ENCODE measurements around the gene GOT2.
"Not testable (repeated sequence)": the region's sequence is repeated elsewhere in the genome, so short reads cannot be mapped to it uniquely, and the experiment has no call there.

The GOT2 gene

GRCh38 chr16:58716468-58716867 is 17.6 kb downstream of the GOT2 start:
- DNase-seq: no peak

GRCh38 chr16:58713742-58714141 is 20.4 kb downstream of the GOT2 start:
- DNase-seq: no peak

GRCh38 chr16:58709333-58709732 is 24.8 kb downstream of the GOT2 start:
- DNase-seq: no peak

GRCh38 chr16:58699151-58699550 is 35.0 kb downstream of the GOT2 start:
- no peak for DNase-seq

- DNase-seq: no peak
These were observed 38.7 kb downstream of the GOT2 start for GRCh38 chr16:58695368-58695767.

GRCh38 chr16:58692450-58692849 is 41.7 kb downstream of the GOT2 start:
- DNase-seq: no peak

- not testable (repeated sequence) for DNase-seq
These were observed 47.0 kb downstream of the GOT2 start for GRCh38 chr16:58686985-58687706.

GRCh38 chr16:58685084-58685449 is 49.0 kb downstream of the GOT2 start:
- no peak for DNase-seq

GRCh38 chr16:58684354-58685083 is 49.6 kb downstream of the GOT2 start, which contains the start of gene SLC38A7:
TSS of gene SLC38A7 (minus strand) at chr16:58684770. CDS start at chr16:58680126, 4,644 bp downstream.
- peak; percentile 78 to 82 for DNase-seq

GRCh38 chr16:58684001-58684353 is 50.1 kb downstream of the GOT2 start:
- DNase-seq: no peak

GRCh38 chr16:58679763-58680162 is 54.4 kb downstream of the GOT2 start:
- DNase-seq: no peak

- no peak for DNase-seq
These were observed 55.4 kb downstream of the GOT2 start for GRCh38 chr16:58678716-58679115.

- DNase-seq: no peak
These were observed 55.8 kb downstream of the GOT2 start for GRCh38 chr16:58678269-58678668.

GRCh38 chr16:58670946-58671583 is 63.1 kb downstream of the GOT2 start:
- DNase-seq: no peak

- no peak for DNase-seq
These were observed 63.9 kb downstream of the GOT2 start for GRCh38 chr16:58670177-58670576.

- DNase-seq: no peak
These were observed 68.9 kb downstream of the GOT2 start for GRCh38 chr16:58665200-58665599.

GRCh38 chr16:58661199-58661830 is 72.8 kb downstream of the GOT2 start:
- no peak for DNase-seq

- DNase-seq: not testable (repeated sequence)
These were observed 74.2 kb downstream of the GOT2 start for GRCh38 chr16:58659911-58660310.

- DNase-seq: no peak
These were observed 75.3 kb downstream of the GOT2 start for GRCh38 chr16:58658796-58659211.

Measured in stimulated activated CD4-positive, alpha-beta T cell treated with anti-CD3 and anti-CD28 coated beads, Interleukin-2, amount 100 ng/mL, for 24 hours (primary cell).